ENCODE measurements around the gene RPUSD1.

DNA sequence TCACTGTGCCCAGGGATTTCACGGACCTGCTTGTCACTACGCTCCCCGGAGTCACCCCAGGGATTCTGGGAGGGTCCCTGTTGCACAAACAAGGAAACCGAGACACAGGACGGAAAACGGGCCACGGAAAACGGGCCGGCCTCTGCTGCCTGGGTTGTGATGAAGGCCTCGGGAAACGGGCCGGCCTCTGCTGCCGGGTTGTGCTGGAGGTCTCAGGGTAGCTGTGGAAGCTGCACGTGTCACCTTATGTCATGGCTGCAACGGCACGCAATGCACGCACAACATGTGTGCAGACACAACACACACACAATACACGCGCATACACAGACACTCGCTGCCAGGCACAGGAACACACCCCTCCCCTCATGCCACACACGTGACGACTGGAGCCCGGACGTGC is 39.3 kb upstream of the RPUSD1 start:
- TF ChIP-seq, protein P1, sequence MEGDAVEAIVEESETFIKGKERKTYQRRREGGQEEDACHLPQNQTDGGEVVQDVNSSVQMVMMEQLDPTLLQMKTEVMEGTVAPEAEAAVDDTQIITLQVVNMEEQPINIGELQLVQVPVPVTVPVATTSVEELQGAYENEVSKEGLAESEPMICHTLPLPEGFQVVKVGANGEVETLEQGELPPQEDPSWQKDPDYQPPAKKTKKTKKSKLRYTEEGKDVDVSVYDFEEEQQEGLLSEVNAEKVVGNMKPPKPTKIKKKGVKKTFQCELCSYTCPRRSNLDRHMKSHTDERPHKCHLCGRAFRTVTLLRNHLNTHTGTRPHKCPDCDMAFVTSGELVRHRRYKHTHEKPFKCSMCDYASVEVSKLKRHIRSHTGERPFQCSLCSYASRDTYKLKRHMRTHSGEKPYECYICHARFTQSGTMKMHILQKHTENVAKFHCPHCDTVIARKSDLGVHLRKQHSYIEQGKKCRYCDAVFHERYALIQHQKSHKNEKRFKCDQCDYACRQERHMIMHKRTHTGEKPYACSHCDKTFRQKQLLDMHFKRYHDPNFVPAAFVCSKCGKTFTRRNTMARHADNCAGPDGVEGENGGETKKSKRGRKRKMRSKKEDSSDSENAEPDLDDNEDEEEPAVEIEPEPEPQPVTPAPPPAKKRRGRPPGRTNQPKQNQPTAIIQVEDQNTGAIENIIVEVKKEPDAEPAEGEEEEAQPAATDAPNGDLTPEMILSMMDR (IDR thresholded peaks at IDR 0.05): no peak
- no peak for TF ChIP-seq POLR2A (IDR thresholded peaks at IDR 0.05)

All from uterus (tissue), 2 donors.